ENCODE data around the gene GFRA1. TPM values are rescaled to one million over a fixed set of nuclear protein-coding genes. Genes with fewer than 3 reads are reported as not detected.

The GFRA1 gene
- total and polyA plus RNA-seq, 10 donors, result 0.52 to 36.5 (median 4.5) TPM

GRCh38 chr10:116120688-116121455 is 152.1 kb downstream of the GFRA1 start:
- intact Hi-C loops (cut with DNase I; ENCODE audit: low total_unique reads), result no loop called here
- H3K9me3 ChIP-seq, result peaks cover 0 to 7% (median 0%) of the 10 kb centered on the region in 8 donors
- no peak for DNase-seq
- no peaks in the 10 kb centered on the region for H3K36me3 ChIP-seq
- no peaks in the 10 kb centered on the region for H3K4me1 ChIP-seq
- no peak overlapping the region for H3K27ac ChIP-seq
- no peaks in the 10 kb centered on the region for H3K27me3 ChIP-seq (replicated peaks in 1 of 7)
- TF ChIP-seq POLR2AphosphoS5 (IDR thresholded peaks at IDR 0.05) (no peak), POLR2A (IDR thresholded peaks at IDR 0.05) (no peak), CTCF (IDR thresholded peaks at IDR 0.05 in 8 of 11, conservative IDR thresholded peaks at IDR 0.05 in 3 of 11) (no peak)
- WGBS, 5 donors, result 50 to 67% (median 58%) methylated on average over 12 of the region's 12 CpGs
- H3K4me3 ChIP-seq, result no peak overlapping the region

- Histone ChIP-seq H3K27me3 (replicated peaks in 1 of 7) (no peaks in the 10 kb centered on the region), H3K9me3 (peaks cover 0 to 7% (median 0%) of the 10 kb centered on the region in 8 donors), H3K36me3 (no peaks in the 10 kb centered on the region), H3K27ac (no peak overlapping the region), H3K4me1 (no peaks in the 10 kb centered on the region), H3K4me3 (no peak overlapping the region)
- DNase-seq, result no peak
- TF ChIP-seq POLR2AphosphoS5 (IDR thresholded peaks at IDR 0.05) (no peak), CTCF (IDR thresholded peaks at IDR 0.05 in 8 of 11, conservative IDR thresholded peaks at IDR 0.05 in 3 of 11) (no peak), POLR2A (IDR thresholded peaks at IDR 0.05) (no peak)
- intact Hi-C loops (cut with DNase I; ENCODE audit: low total_unique reads), result no loop called here
- 51 to 68% (median 63%) methylated on average over 2 of the region's 2 CpGs for WGBS, 5 donors
These were observed 154.2 kb downstream of the GFRA1 start for GRCh38 chr10:116118847-116119246.

- no peak for TF ChIP-seq POLR2AphosphoS5 (IDR thresholded peaks at IDR 0.05)
- TF ChIP-seq POLR2A (IDR thresholded peaks at IDR 0.05), result no peak
- TF ChIP-seq CTCF (IDR thresholded peaks at IDR 0.05 in 8 of 11, conservative IDR thresholded peaks at IDR 0.05 in 3 of 11), result no peak
- Histone ChIP-seq H3K36me3 (no peaks in the 10 kb centered on the region), H3K9me3 (peaks cover 0 to 6% (median 0%) of the 10 kb centered on the region in 8 donors), H3K27ac (no peak overlapping the region), H3K4me1 (no peaks in the 10 kb centered on the region), H3K27me3 (replicated peaks in 1 of 7) (no peaks in the 10 kb centered on the region), H3K4me3 (no peak overlapping the region)
- 83 to 95% (median 91%) methylated on average over 5 of the region's 5 CpGs for WGBS, 5 donors
- no peak for DNase-seq
- intact Hi-C loops (cut with DNase I; ENCODE audit: low total_unique reads), result no loop called here
These were observed 157.2 kb downstream of the GFRA1 start for GRCh38 chr10:116115797-116116196.

GRCh38 chr10:116115036-116115641 is 157.9 kb downstream of the GFRA1 start:
- Histone ChIP-seq H3K36me3 (no peaks in the 10 kb centered on the region), H3K4me1 (no peaks in the 10 kb centered on the region), H3K27ac (no peak overlapping the region), H3K9me3 (no peaks in the 10 kb centered on the region), H3K27me3 (replicated peaks in 1 of 7) (no peaks in the 10 kb centered on the region), H3K4me3 (no peak overlapping the region)
- TF ChIP-seq POLR2A (IDR thresholded peaks at IDR 0.05) (no peak), CTCF (IDR thresholded peaks at IDR 0.05 in 8 of 11, conservative IDR thresholded peaks at IDR 0.05 in 3 of 11) (no peak), POLR2AphosphoS5 (IDR thresholded peaks at IDR 0.05) (no peak)
- 45 to 68% (median 55%) methylated on average over 5 of the region's 5 CpGs for WGBS, 5 donors
- intact Hi-C loops (cut with DNase I; ENCODE audit: low total_unique reads), result no loop called here
- DNase-seq, result no peak

Measured in spleen (tissue), 11 donors.